ENCODE results near the gene GPC1. TPM values are rescaled to one million over a fixed set of nuclear protein-coding genes. Genes with fewer than 3 reads are reported as not detected.

GPC1 gene
- total RNA-seq, 1 donor from 2014 or later = 89.9 TPM

- Mint-ChIP-seq H3K27ac (ENCODE audit: unreplicated experiment) (no peak overlapping the region), H3K9me3 (no peaks in the 10 kb centered on the region), H3K4me3 (no peak overlapping the region), H3K36me3 (ENCODE audit: low read depth) (peaks cover 4% of the 10 kb centered on the region), H3K27me3 (ENCODE audit: low read depth) (no peaks in the 10 kb centered on the region), H3K4me1 (no peaks in the 10 kb centered on the region)
- TF ChIP-seq, protein P1, sequence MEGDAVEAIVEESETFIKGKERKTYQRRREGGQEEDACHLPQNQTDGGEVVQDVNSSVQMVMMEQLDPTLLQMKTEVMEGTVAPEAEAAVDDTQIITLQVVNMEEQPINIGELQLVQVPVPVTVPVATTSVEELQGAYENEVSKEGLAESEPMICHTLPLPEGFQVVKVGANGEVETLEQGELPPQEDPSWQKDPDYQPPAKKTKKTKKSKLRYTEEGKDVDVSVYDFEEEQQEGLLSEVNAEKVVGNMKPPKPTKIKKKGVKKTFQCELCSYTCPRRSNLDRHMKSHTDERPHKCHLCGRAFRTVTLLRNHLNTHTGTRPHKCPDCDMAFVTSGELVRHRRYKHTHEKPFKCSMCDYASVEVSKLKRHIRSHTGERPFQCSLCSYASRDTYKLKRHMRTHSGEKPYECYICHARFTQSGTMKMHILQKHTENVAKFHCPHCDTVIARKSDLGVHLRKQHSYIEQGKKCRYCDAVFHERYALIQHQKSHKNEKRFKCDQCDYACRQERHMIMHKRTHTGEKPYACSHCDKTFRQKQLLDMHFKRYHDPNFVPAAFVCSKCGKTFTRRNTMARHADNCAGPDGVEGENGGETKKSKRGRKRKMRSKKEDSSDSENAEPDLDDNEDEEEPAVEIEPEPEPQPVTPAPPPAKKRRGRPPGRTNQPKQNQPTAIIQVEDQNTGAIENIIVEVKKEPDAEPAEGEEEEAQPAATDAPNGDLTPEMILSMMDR (conservative IDR thresholded peaks at IDR 0.05) = no peak
- DNase-seq (ENCODE audit: low read depth, low spot score) = no peak
These were observed 24.8 kb downstream of the GPC1 start for GRCh38 chr2:240460253-240460711.

GRCh38 chr2:240460781-240461431 lies 25.4 kb downstream of the GPC1 start:
- Mint-ChIP-seq H3K9me3 (no peaks in the 10 kb centered on the region), H3K4me1 (no peaks in the 10 kb centered on the region), H3K27me3 (ENCODE audit: low read depth) (no peaks in the 10 kb centered on the region), H3K4me3 (no peak overlapping the region), H3K27ac (ENCODE audit: unreplicated experiment) (no peak overlapping the region), H3K36me3 (ENCODE audit: low read depth) (peaks cover 4% of the 10 kb centered on the region)
- TF ChIP-seq, protein P1 (conservative IDR thresholded peaks at IDR 0.05) = peak; percentile 21
- DNase-seq (ENCODE audit: low read depth, low spot score) = no peak

GRCh38 chr2:240461471-240462072 lies 26.1 kb downstream of the GPC1 start:
- no peak for DNase-seq (ENCODE audit: low read depth, low spot score)
- Mint-ChIP-seq H3K4me1 (no peaks in the 10 kb centered on the region), H3K9me3 (no peaks in the 10 kb centered on the region), H3K27ac (ENCODE audit: unreplicated experiment) (no peak overlapping the region), H3K27me3 (ENCODE audit: low read depth) (no peaks in the 10 kb centered on the region), H3K4me3 (no peak overlapping the region), H3K36me3 (ENCODE audit: low read depth) (peaks cover 4% of the 10 kb centered on the region)
- TF ChIP-seq, protein P1 (conservative IDR thresholded peaks at IDR 0.05) = no peak

- H3K36me3 Mint-ChIP-seq (ENCODE audit: low read depth) = peaks cover 4% of the 10 kb centered on the region
- no peak for DNase-seq (ENCODE audit: low read depth, low spot score)
These were observed 26.7 kb downstream of the GPC1 start for GRCh38 chr2:240462073-240462706.

GRCh38 chr2:240462707-240463273 lies 27.3 kb downstream of the GPC1 start:
- Mint-ChIP-seq H3K9me3 (no peaks in the 10 kb centered on the region), H3K27me3 (ENCODE audit: low read depth) (no peaks in the 10 kb centered on the region), H3K27ac (ENCODE audit: unreplicated experiment) (no peak overlapping the region), H3K36me3 (ENCODE audit: low read depth) (peaks cover 4% of the 10 kb centered on the region), H3K4me3 (no peak overlapping the region), H3K4me1 (no peaks in the 10 kb centered on the region)
- TF ChIP-seq, protein P1 (conservative IDR thresholded peaks at IDR 0.05) = no peak
- DNase-seq (ENCODE audit: low read depth, low spot score) = no peak

More at GRCh38 chr2:240462073-240462706, 26.7 kb downstream of the GPC1 start:
- Mint-ChIP-seq H3K4me3 (no peak overlapping the region), H3K27ac (ENCODE audit: unreplicated experiment) (no peak overlapping the region), H3K4me1 (no peaks in the 10 kb centered on the region), H3K27me3 (ENCODE audit: low read depth) (no peaks in the 10 kb centered on the region), H3K9me3 (no peaks in the 10 kb centered on the region)
- TF ChIP-seq, protein P1 (conservative IDR thresholded peaks at IDR 0.05) = no peak

Measured in neural crest cell (in vitro differentiated cells).